Gastrocnemius medialis (tissue), 4 donors: ENCODE measurements around the gene S1PR5. TPM values are rescaled to one million over a fixed set of nuclear protein-coding genes. Genes with fewer than 3 reads are reported as not detected.
"Not testable (repeated sequence)": the region's sequence is repeated elsewhere in the genome, so short reads cannot be mapped to it uniquely, and the experiment has no call there.

Experiments
- ATAC-seq, 2 donors: fragments of 150-250 bp; one replicate each; pipeline ENCODE4 v1.9.1; 2016
- DNase-seq, 2 donors: peaks; one replicate each; pipeline ENCODE4 v3.0.0-alpha.2; 2019
- H3K27ac ChIP-seq, 4 donors: fragments of 200-600 bp; sonication (generic); 1 replicate in 1 of 4; 2 replicates in 3 of 4; pipeline ENCODE4 v1.5.1; 2016 to 2018; ENCODE audit warnings: mild to moderate bottlenecking in 2 of 4, moderate library complexity in 1 of 4
- H3K27me3 ChIP-seq, 3 donors: fragments of 200-600 bp; sonication (generic) in 2 of 3; 1 replicate in 1 of 3; 2 replicates in 2 of 3; pipeline versions ENCODE4 v1.5.1 to v1.6.0; 2016 to 2019; ENCODE audit warnings: mild to moderate bottlenecking in 1 of 3, moderate library complexity in 1 of 3
- H3K36me3 ChIP-seq, 2 donors: fragments of 200-600 bp; sonication (generic) in 1 of 2; one replicate each; pipeline ENCODE4 v1.5.1; 2017 to 2018
- H3K4me1 ChIP-seq, 2 donors: fragments of 200-600 bp; sonication (generic) in 1 of 2; one replicate each; pipeline ENCODE4 v1.5.1; 2016 to 2017; ENCODE audit warnings: mild to moderate bottlenecking in 2 of 2
- H3K4me3 ChIP-seq, 4 donors: fragments of 200-600 bp; sonication (generic) in 3 of 4; 1 replicate in 1 of 4; 2 replicates in 3 of 4; pipeline ENCODE4 v1.5.1; 2016 to 2019; ENCODE audit warnings: mild to moderate bottlenecking in 2 of 4
- H3K9me3 ChIP-seq, 3 donors: fragments of 200-600 bp; sonication (generic) in 2 of 3; 1 replicate in 1 of 3; 2 replicates in 2 of 3; pipeline ENCODE4 v1.5.1; 2016 to 2019
- POLR2A ChIP-seq, 2 donors: fragments of 450-650 bp; IDR thresholded peaks; one replicate each; pipeline ENCODE4 v1.6.1; 2017; ENCODE audit warnings: antibody characterized with exemption in 2 of 2, mild to moderate bottlenecking in 2 of 2, moderate library complexity in 2 of 2
- in situ Hi-C, 4 donors: fragments of 200-750 bp; cut with MboI; loops; one replicate each; pipeline versions ENCODE4 v1.15.0 to v1.8.0; 2017; ENCODE audit warnings: low sequenced_read_pairs in 4 of 4
- intact Hi-C: fragments of 100-400 bp; cut with DNase I; formaldehyde crosslinking; loops from one replicate; pipeline ENCODE4 v1.15.1; 2023; ENCODE audit warnings: low total_unique reads
- total RNA-seq, 4 donors: library from RNA; depleted of rRNA; stranded (reverse); fragments of >200 nt; gene quantifications; one replicate each; pipeline versions ENCODE4 v1.1.0 to v1.2.3, GENCODE V29; 2016
- TF ChIP-seq, protein P1 (sequence below), 5 experiments: fragments of 450-650 bp in 3 of 5; fragments of 200-600 bp in 2 of 5; sonication (generic) in 2 of 5; IDR thresholded peaks in 4 of 5; conservative IDR thresholded peaks in 1 of 5; 1 replicate in 4 of 5; 2 replicates in 1 of 5; pipeline ENCODE4 v1.5.1; 2016 to 2019; ENCODE audit warnings: antibody characterized with exemption in 5 of 5, mild to moderate bottlenecking in 3 of 5, moderate library complexity in 3 of 5

Gene S1PR5
- total RNA-seq, 4 donors from 2014 or later = not detected

- intact Hi-C loops (no loop called here), in situ Hi-C loops (no loop called here)
- H3K36me3 ChIP-seq = no peaks in the 10 kb centered on the region
- H3K27me3 ChIP-seq = no peaks in the 10 kb centered on the region
- DNase-seq (no peak), ATAC-seq (no peak)
- H3K4me3 ChIP-seq = no peak overlapping the region
- H3K27ac ChIP-seq = no peak overlapping the region
- no peaks in the 10 kb centered on the region for H3K4me1 ChIP-seq
- TF ChIP-seq POLR2A (IDR thresholded peaks at IDR 0.05) = no peak
- TF ChIP-seq, protein P1, sequence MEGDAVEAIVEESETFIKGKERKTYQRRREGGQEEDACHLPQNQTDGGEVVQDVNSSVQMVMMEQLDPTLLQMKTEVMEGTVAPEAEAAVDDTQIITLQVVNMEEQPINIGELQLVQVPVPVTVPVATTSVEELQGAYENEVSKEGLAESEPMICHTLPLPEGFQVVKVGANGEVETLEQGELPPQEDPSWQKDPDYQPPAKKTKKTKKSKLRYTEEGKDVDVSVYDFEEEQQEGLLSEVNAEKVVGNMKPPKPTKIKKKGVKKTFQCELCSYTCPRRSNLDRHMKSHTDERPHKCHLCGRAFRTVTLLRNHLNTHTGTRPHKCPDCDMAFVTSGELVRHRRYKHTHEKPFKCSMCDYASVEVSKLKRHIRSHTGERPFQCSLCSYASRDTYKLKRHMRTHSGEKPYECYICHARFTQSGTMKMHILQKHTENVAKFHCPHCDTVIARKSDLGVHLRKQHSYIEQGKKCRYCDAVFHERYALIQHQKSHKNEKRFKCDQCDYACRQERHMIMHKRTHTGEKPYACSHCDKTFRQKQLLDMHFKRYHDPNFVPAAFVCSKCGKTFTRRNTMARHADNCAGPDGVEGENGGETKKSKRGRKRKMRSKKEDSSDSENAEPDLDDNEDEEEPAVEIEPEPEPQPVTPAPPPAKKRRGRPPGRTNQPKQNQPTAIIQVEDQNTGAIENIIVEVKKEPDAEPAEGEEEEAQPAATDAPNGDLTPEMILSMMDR (IDR thresholded peaks at IDR 0.05 in 4 of 5, conservative IDR thresholded peaks at IDR 0.05 in 1 of 5) = no peak
- H3K9me3 ChIP-seq = no peaks in the 10 kb centered on the region
Measured at GRCh38 chr19:10537668-10538067, 20.4 kb upstream of the S1PR5 start.

- DNase-seq (no peak), ATAC-seq (no peak)
- TF ChIP-seq, protein P1 (IDR thresholded peaks at IDR 0.05 in 4 of 5, conservative IDR thresholded peaks at IDR 0.05 in 1 of 5) = no peak
- no peak for TF ChIP-seq POLR2A (IDR thresholded peaks at IDR 0.05)
- no peak overlapping the region for H3K27ac ChIP-seq
- no peaks in the 10 kb centered on the region for H3K4me1 ChIP-seq
- H3K4me3 ChIP-seq = no peak overlapping the region
- no peaks in the 10 kb centered on the region for H3K9me3 ChIP-seq
- intact Hi-C loops = no loop called here
- H3K27me3 ChIP-seq = no peaks in the 10 kb centered on the region
- H3K36me3 ChIP-seq = no peaks in the 10 kb centered on the region
- in situ Hi-C loops = no loop called here
Measured at GRCh38 chr19:10535613-10536012, 18.4 kb upstream of the S1PR5 start.

GRCh38 chr19:10533646-10534386 lies 16.6 kb upstream of the S1PR5 start:
- Histone ChIP-seq H3K27me3 (no peaks in the 10 kb centered on the region), H3K4me3 (no peak overlapping the region), H3K4me1 (no peaks in the 10 kb centered on the region), H3K9me3 (no peaks in the 10 kb centered on the region), H3K27ac (no peak overlapping the region), H3K36me3 (no peaks in the 10 kb centered on the region)
- intact Hi-C loops = no loop called here
- DNase-seq = no peak
- in situ Hi-C loops = no loop called here
- TF ChIP-seq, protein P1 (IDR thresholded peaks at IDR 0.05 in 4 of 5, conservative IDR thresholded peaks at IDR 0.05 in 1 of 5) = no peak
- no peak for TF ChIP-seq POLR2A (IDR thresholded peaks at IDR 0.05)
- no peak for ATAC-seq

DNA sequence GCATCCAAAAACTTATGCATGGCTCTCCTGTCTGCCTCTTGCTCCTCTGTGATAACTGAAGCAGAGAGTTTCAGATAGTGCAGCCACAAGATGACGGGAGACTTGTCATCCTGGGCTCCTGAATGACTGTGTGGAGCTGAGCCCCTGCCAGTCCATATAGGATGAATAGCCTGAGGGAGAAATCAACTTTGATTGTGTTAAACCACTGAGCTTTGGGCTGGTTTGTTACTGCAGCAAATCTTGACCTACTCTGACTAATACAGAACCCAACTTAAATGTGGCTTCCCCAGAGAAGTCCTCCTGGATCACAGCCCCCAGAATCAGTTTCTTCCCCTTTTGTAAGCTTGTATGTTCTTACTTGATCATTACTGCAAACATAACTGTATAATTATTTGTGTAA lies 15.2 kb upstream of the S1PR5 start:
- no peak for TF ChIP-seq POLR2A (IDR thresholded peaks at IDR 0.05)
- TF ChIP-seq, protein P1 (IDR thresholded peaks at IDR 0.05 in 4 of 5, conservative IDR thresholded peaks at IDR 0.05 in 1 of 5) = no peak
- intact Hi-C loops (no loop called here), in situ Hi-C loops (no loop called here)
- Histone ChIP-seq H3K36me3 (no peaks in the 10 kb centered on the region), H3K4me3 (no peak overlapping the region), H3K4me1 (no peaks in the 10 kb centered on the region), H3K27ac (no peak overlapping the region), H3K9me3 (no peaks in the 10 kb centered on the region), H3K27me3 (no peaks in the 10 kb centered on the region)
- DNase-seq = no peak
- ATAC-seq = no peak

DNA sequence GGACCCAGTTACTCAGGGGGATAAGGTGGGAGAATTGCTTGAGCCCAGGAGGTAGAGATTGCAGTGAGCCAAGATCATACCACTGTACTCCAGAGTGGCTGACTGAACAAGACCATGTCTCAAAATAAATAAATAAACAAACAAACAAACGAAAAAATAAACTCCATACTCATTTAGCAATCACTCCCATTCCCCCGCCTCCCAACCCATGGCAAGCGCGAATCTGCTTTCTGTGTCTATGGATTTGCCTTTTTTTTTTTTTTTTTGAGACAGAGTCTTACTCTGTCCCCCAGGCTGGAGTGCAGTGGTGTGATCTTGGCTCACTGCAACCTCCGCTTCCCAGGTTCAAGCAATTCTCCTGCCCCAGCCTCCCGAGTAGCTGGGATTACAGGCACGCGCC lies 9.6 kb upstream of the S1PR5 start:
- in situ Hi-C loops, H3K9me3 ChIP-seq: not testable (repeated sequence)

More for the DNA sequence above, 9.6 kb upstream of the S1PR5 start:
- H3K27ac ChIP-seq, H3K4me3 ChIP-seq, intact Hi-C loops, H3K27me3 ChIP-seq, H3K4me1 ChIP-seq, DNase-seq, ATAC-seq, H3K36me3 ChIP-seq: not testable (repeated sequence)
